ENCODE data around the gene ABCF3.

- TF ChIP-seq, protein P1, sequence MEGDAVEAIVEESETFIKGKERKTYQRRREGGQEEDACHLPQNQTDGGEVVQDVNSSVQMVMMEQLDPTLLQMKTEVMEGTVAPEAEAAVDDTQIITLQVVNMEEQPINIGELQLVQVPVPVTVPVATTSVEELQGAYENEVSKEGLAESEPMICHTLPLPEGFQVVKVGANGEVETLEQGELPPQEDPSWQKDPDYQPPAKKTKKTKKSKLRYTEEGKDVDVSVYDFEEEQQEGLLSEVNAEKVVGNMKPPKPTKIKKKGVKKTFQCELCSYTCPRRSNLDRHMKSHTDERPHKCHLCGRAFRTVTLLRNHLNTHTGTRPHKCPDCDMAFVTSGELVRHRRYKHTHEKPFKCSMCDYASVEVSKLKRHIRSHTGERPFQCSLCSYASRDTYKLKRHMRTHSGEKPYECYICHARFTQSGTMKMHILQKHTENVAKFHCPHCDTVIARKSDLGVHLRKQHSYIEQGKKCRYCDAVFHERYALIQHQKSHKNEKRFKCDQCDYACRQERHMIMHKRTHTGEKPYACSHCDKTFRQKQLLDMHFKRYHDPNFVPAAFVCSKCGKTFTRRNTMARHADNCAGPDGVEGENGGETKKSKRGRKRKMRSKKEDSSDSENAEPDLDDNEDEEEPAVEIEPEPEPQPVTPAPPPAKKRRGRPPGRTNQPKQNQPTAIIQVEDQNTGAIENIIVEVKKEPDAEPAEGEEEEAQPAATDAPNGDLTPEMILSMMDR (IDR thresholded peaks at IDR 0.05), result no peak
- TF ChIP-seq POLR2A (IDR thresholded peaks at IDR 0.05), result no peak
Observed at GRCh38 chr3:184241141-184241446, 55.1 kb downstream of the ABCF3 start.
